ENCODE measurements around the gene CCDC188. TPM values are rescaled to one million over a fixed set of nuclear protein-coding genes. Genes with fewer than 3 reads are reported as not detected.

CCDC188 gene
- total and polyA plus RNA-seq, 2 donors (not counting 1 experiment from before 2014, with no cell fraction given): 0.33 to 0.59 TPM

DNA sequence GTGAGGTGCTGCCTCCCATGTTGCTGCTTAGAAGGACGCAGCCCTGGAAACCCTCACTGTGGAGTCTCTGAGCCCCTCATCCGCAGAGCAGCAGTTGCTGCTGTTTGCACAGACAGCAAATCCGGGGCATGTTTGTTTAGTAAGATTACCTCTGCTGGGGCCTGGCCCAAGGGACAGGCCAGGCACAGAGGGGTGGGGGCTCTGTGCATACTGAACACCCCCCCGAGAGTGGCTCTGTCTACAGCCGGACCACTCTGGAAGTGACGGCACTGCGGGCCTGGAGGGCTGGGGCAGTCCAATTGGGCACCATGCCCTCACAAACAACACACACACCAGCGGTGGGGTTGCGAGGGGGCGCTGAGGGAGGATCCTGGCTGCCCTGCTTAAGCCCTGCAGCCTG is 22.9 kb upstream of the CCDC188 start:
- Histone ChIP-seq H3K4me2 (ENCODE audit: extremely low read depth, insufficient read depth, low read length) (no peak overlapping the region), H2AFZ (ENCODE audit: low read length) (no peak overlapping the region), H3K79me2 (ENCODE audit: control insufficient read depth, insufficient read depth, low read length) (no peaks in the 10 kb centered on the region), H3K9ac (ENCODE audit: insufficient read depth, low read length) (no peak overlapping the region), H3K4me1 (ENCODE audit: control insufficient read depth, extremely low read depth, insufficient read depth, low read length) (no peaks in the 10 kb centered on the region), H3K4me3 (replicated peaks in 1 of 4; ENCODE audit: control extremely low read depth in 1 of 4, insufficient read depth in 1 of 4, low read depth in 3 of 4, low read length in 4 of 4) (no peak overlapping the region), H4K20me1 (ENCODE audit: control insufficient read depth, extremely low read depth, insufficient read depth, low read length) (no peaks in the 10 kb centered on the region), H3K36me3 (ENCODE audit: control insufficient read depth, insufficient read depth, low read length) (no peaks in the 10 kb centered on the region), H3K9me3 (ENCODE audit: control insufficient read depth, insufficient read depth, low read depth, low read length) (no peaks in the 10 kb centered on the region), H3K27me3 (ENCODE audit: control insufficient read depth, insufficient read depth, low read length) (no peaks in the 10 kb centered on the region), H3K27ac (ENCODE audit: insufficient read depth, low read length) (no peak overlapping the region)
- TF ChIP-seq CTCF (conservative IDR thresholded peaks at IDR 0.05 in 1 of 2, IDR thresholded peaks at IDR 0.05 in 1 of 2; ENCODE audit: low read depth in 1 of 2, low read length in 2 of 2) (no peak), EZH2 (IDR thresholded peaks at IDR 0.05; ENCODE audit: low read length, missing control alignments) (no peak)
- DNase-seq (ENCODE audit: low read depth in 2 of 2): no peak

- Histone ChIP-seq H3K9me3 (ENCODE audit: control insufficient read depth, insufficient read depth, low read depth, low read length) (no peaks in the 10 kb centered on the region), H3K27me3 (ENCODE audit: control insufficient read depth, insufficient read depth, low read length) (no peaks in the 10 kb centered on the region), H3K27ac (ENCODE audit: insufficient read depth, low read length) (no peak overlapping the region), H3K36me3 (ENCODE audit: control insufficient read depth, insufficient read depth, low read length) (no peaks in the 10 kb centered on the region), H3K79me2 (ENCODE audit: control insufficient read depth, insufficient read depth, low read length) (no peaks in the 10 kb centered on the region), H3K4me1 (ENCODE audit: control insufficient read depth, extremely low read depth, insufficient read depth, low read length) (no peaks in the 10 kb centered on the region), H3K4me3 (replicated peaks in 1 of 4; ENCODE audit: control extremely low read depth in 1 of 4, insufficient read depth in 1 of 4, low read depth in 3 of 4, low read length in 4 of 4) (no peak overlapping the region), H2AFZ (ENCODE audit: low read length) (no peak overlapping the region), H3K4me2 (ENCODE audit: extremely low read depth, insufficient read depth, low read length) (no peak overlapping the region), H4K20me1 (ENCODE audit: control insufficient read depth, extremely low read depth, insufficient read depth, low read length) (no peaks in the 10 kb centered on the region), H3K9ac (ENCODE audit: insufficient read depth, low read length) (no peak overlapping the region)
- DNase-seq (ENCODE audit: low read depth in 2 of 2): no peak
- TF ChIP-seq CTCF (conservative IDR thresholded peaks at IDR 0.05 in 1 of 2, IDR thresholded peaks at IDR 0.05 in 1 of 2; ENCODE audit: low read depth in 1 of 2, low read length in 2 of 2) (no peak), EZH2 (IDR thresholded peaks at IDR 0.05; ENCODE audit: low read length, missing control alignments) (no peak)
These were observed 22.4 kb upstream of the CCDC188 start for GRCh38 chr22:20173246-20173645.

GRCh38 chr22:20172141-20172613 is 21.3 kb upstream of the CCDC188 start:
- no peak for DNase-seq (ENCODE audit: low read depth in 2 of 2)
- Histone ChIP-seq H3K9ac (ENCODE audit: insufficient read depth, low read length) (no peak overlapping the region), H3K4me1 (ENCODE audit: control insufficient read depth, extremely low read depth, insufficient read depth, low read length) (no peaks in the 10 kb centered on the region), H3K27me3 (ENCODE audit: control insufficient read depth, insufficient read depth, low read length) (no peaks in the 10 kb centered on the region), H3K79me2 (ENCODE audit: control insufficient read depth, insufficient read depth, low read length) (no peaks in the 10 kb centered on the region), H3K27ac (ENCODE audit: insufficient read depth, low read length) (no peak overlapping the region), H3K9me3 (ENCODE audit: control insufficient read depth, insufficient read depth, low read depth, low read length) (no peaks in the 10 kb centered on the region), H3K36me3 (ENCODE audit: control insufficient read depth, insufficient read depth, low read length) (no peaks in the 10 kb centered on the region), H3K4me3 (replicated peaks in 1 of 4; ENCODE audit: control extremely low read depth in 1 of 4, insufficient read depth in 1 of 4, low read depth in 3 of 4, low read length in 4 of 4) (no peak overlapping the region), H3K4me2 (ENCODE audit: extremely low read depth, insufficient read depth, low read length) (no peak overlapping the region), H4K20me1 (ENCODE audit: control insufficient read depth, extremely low read depth, insufficient read depth, low read length) (no peaks in the 10 kb centered on the region), H2AFZ (ENCODE audit: low read length) (no peak overlapping the region)
- TF ChIP-seq EZH2 (IDR thresholded peaks at IDR 0.05; ENCODE audit: low read length, missing control alignments) (no peak), CTCF (conservative IDR thresholded peaks at IDR 0.05 in 1 of 2, IDR thresholded peaks at IDR 0.05 in 1 of 2; ENCODE audit: low read depth in 1 of 2, low read length in 2 of 2) (no peak)

All from fibroblast of lung (primary cell).